Right ventricle myocardium superior (tissue), 1 donor: ENCODE results near the gene FAM83D. TPM values are rescaled to one million over a fixed set of nuclear protein-coding genes. Genes with fewer than 3 reads are reported as not detected.

ENCODE experiments used
- ATAC-seq: fragments of 200-7000 bp; cut with Tn5 transposase; one replicate; pipeline ENCODE4 v1.9.1; 2020; ENCODE audit warnings: mild to moderate bottlenecking; ENCODE audit not compliant: poor library complexity
- DNase-seq: peaks from one replicate; pipeline ENCODE4 v3.0.0-alpha.2; 2020
- intact Hi-C: fragments of 100-400 bp; cut with DNase I; formaldehyde crosslinking; loops from one replicate; pipeline ENCODE4 v1.11.2; 2022
- total RNA-seq: library from RNA; stranded (reverse); fragmentation: NEBNext Ultra II Directional; extraction: Animal tissue kit (Norgen Biotek cat#: 25700); gene quantifications from one replicate; pipeline ENCODE4 v1.2.1, GENCODE V29; 2021
- donor health status: DM: no; HTN: yes; CAD: no; lungs with severe emphysema.

FAM83D gene
- total RNA-seq, 1 donor from 2014 or later, result 0.35 TPM

- no peak for ATAC-seq
- intact Hi-C loops, result loop anchor here (10.0 kb wide), 1 partner anchor 238 kb away; no protein-coding TSS in a partner anchor
- DNase-seq, result no peak
Observed at GRCh38 chr20:38893056-38893564, 33.1 kb upstream of the FAM83D start.

GRCh38 chr20:38893565-38894090, 32.6 kb upstream of the FAM83D start:
- peak; percentile 90 for ATAC-seq
- intact Hi-C loops, result loop anchor here (10.0 kb wide), 1 partner anchor 239 kb away; no protein-coding TSS in a partner anchor

GRCh38 chr20:38894091-38894847, 31.9 kb upstream of the FAM83D start:
- DNase-seq (no peak), ATAC-seq (peak; percentile 58)
- intact Hi-C loops, result loop anchor here (10.0 kb wide), 1 partner anchor 239 kb away; no protein-coding TSS in a partner anchor

More at GRCh38 chr20:38893565-38894090, 32.6 kb upstream of the FAM83D start:
- peak; percentile 82 for DNase-seq

- ATAC-seq, result no peak
- intact Hi-C loops, result loop anchor here (10.0 kb wide), 1 partner anchor 241 kb away; no protein-coding TSS in a partner anchor
- no peak for DNase-seq
Observed at GRCh38 chr20:38895098-38895949, 30.9 kb upstream of the FAM83D start.

GRCh38 chr20:38896009-38896594, 30.1 kb upstream of the FAM83D start:
- DNase-seq (no peak), ATAC-seq (no peak)
- intact Hi-C loops, result loop anchor here (10.0 kb wide), 1 partner anchor 241 kb away; no protein-coding TSS in a partner anchor

GRCh38 chr20:38897267-38897666, 28.9 kb upstream of the FAM83D start:
- ATAC-seq, result no peak
- no peak for DNase-seq
- intact Hi-C loops, result loop anchor here (10.0 kb wide), 1 partner anchor 242 kb away; no protein-coding TSS in a partner anchor

- no peak for DNase-seq
- intact Hi-C loops, result no loop called here
- no peak for ATAC-seq
Observed at GRCh38 chr20:38900606-38901005, 25.6 kb upstream of the FAM83D start.

- intact Hi-C loops, result no loop called here
- DNase-seq (no peak), ATAC-seq (no peak)
Observed at GRCh38 chr20:38902601-38903000, 23.6 kb upstream of the FAM83D start.

GRCh38 chr20:38903335-38903734, 22.9 kb upstream of the FAM83D start:
- intact Hi-C loops, result no loop called here
- ATAC-seq, result no peak
- no peak for DNase-seq

- ATAC-seq (no peak), DNase-seq (no peak)
- intact Hi-C loops, result no loop called here
Observed at GRCh38 chr20:38905375-38905774, 20.8 kb upstream of the FAM83D start.

GRCh38 chr20:38907918-38908677, 18.1 kb upstream of the FAM83D start:
- ATAC-seq, result no peak
- DNase-seq, result no peak
- intact Hi-C loops, result no loop called here

GRCh38 chr20:38915355-38915754, 10.9 kb upstream of the FAM83D start:
- intact Hi-C loops, result no loop called here
- DNase-seq (no peak), ATAC-seq (no peak)

- DNase-seq, result no peak
- intact Hi-C loops, result no loop called here
- ATAC-seq, result no peak
Observed at GRCh38 chr20:38917657-38918056, 8.6 kb upstream of the FAM83D start.

- DNase-seq (no peak), ATAC-seq (no peak)
Observed at GRCh38 chr20:38918172-38918571, 8.0 kb upstream of the FAM83D start.

GRCh38 chr20:38919683-38920082, 6.5 kb upstream of the FAM83D start:
- ATAC-seq, result no peak
- DNase-seq, result no peak
- intact Hi-C loops, result no loop called here

More at GRCh38 chr20:38918172-38918571, 8.0 kb upstream of the FAM83D start:
- intact Hi-C loops, result no loop called here

- DNase-seq, result no peak
- intact Hi-C loops, result no loop called here
Observed at GRCh38 chr20:38920411-38920810, 5.8 kb upstream of the FAM83D start.

GRCh38 chr20:38920851-38921250, 5.4 kb upstream of the FAM83D start:
- DNase-seq (no peak), ATAC-seq (no peak)
- intact Hi-C loops, result no loop called here

More at GRCh38 chr20:38920411-38920810, 5.8 kb upstream of the FAM83D start:
- no peak for ATAC-seq

- DNase-seq (no peak), ATAC-seq (no peak)
- intact Hi-C loops, result loop anchor here (5.0 kb wide), 1 partner anchor 123 kb away; no protein-coding TSS in a partner anchor
Observed at GRCh38 chr20:38924718-38925117, 1.5 kb upstream of the FAM83D start.
